ENCODE data around the gene PTGER4.

PTGER4 gene

DNA sequence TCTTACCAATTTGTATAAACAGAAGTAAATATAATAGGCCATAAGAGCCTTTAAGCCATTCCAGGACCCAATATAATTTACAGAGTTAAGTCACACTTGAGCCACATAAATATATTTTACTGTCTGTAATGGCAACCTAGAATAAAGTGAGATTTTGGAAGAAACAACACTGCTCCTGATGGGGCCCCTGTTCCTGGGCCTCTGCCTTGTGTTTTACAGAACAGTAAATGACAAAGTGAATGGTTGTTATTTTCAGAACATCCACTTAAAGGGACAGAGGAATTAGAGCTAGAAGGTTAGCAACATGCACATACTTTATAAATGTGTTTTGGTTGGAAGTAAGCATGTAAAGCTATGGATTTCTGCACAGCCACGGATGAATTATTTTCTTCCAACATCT is 3.6 kb downstream of the PTGER4 start:
- Histone ChIP-seq H3F3A (ENCODE audit: control insufficient read depth, insufficient read depth) (peaks cover 9% of the 10 kb centered on the region), H3K9me3 (ENCODE audit: control insufficient read depth, insufficient read depth, low read length) (no peaks in the 10 kb centered on the region), H3K4me3 (ENCODE audit: low read length) (no peak overlapping the region), H3K27me3 (ENCODE audit: control insufficient read depth, low read length) (peaks cover 28% of the 10 kb centered on the region), H3K9me2 (replicated peaks; ENCODE audit: control insufficient read depth, low read length) (no peaks in the 10 kb centered on the region), H3K27ac (ENCODE audit: low read depth, low read length) (no peak overlapping the region), H3K79me2 (ENCODE audit: control insufficient read depth, low read length) (no peaks in the 10 kb centered on the region), H3K36me3 (ENCODE audit: control insufficient read depth, low read length) (no peaks in the 10 kb centered on the region), H4K20me1 (ENCODE audit: control insufficient read depth, insufficient read depth, low read depth, low read length) (no peaks in the 10 kb centered on the region), H3K4me2 (ENCODE audit: low read length) (peak overlapping the region; percentile 93), H3K4me1 (ENCODE audit: control insufficient read depth, low read length) (peaks cover 52% of the 10 kb centered on the region)
- TF ChIP-seq, protein P1, sequence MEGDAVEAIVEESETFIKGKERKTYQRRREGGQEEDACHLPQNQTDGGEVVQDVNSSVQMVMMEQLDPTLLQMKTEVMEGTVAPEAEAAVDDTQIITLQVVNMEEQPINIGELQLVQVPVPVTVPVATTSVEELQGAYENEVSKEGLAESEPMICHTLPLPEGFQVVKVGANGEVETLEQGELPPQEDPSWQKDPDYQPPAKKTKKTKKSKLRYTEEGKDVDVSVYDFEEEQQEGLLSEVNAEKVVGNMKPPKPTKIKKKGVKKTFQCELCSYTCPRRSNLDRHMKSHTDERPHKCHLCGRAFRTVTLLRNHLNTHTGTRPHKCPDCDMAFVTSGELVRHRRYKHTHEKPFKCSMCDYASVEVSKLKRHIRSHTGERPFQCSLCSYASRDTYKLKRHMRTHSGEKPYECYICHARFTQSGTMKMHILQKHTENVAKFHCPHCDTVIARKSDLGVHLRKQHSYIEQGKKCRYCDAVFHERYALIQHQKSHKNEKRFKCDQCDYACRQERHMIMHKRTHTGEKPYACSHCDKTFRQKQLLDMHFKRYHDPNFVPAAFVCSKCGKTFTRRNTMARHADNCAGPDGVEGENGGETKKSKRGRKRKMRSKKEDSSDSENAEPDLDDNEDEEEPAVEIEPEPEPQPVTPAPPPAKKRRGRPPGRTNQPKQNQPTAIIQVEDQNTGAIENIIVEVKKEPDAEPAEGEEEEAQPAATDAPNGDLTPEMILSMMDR (IDR thresholded peaks at IDR 0.05; ENCODE audit: low read depth, low read length, poor library complexity, severe bottlenecking), result no peak
- no peak for TF ChIP-seq EZH2phosphoT487 (IDR thresholded peaks at IDR 0.05; ENCODE audit: borderline replicate concordance, low read length)

DNA sequence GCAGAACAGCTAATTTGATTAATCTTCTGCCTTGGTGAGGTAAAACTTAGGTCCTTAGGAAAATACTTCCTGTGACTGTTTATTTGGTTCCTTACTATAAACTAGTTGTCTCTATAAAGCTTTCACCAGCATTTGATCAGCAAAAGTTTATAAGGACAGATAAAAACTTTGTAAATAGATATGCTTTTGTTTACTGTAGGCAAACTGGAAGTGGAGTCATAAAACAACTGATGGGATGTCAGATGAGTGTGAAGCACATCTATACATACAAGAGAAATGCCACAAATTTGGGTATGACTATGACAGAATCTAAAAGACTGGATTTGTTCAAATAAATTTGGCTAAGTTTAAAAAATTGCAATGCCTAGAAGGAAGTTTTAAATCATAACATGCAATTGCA is 5.5 kb downstream of the PTGER4 start:
- H3K4me1 ChIP-seq (ENCODE audit: control insufficient read depth, low read length), result peaks cover 41% of the 10 kb centered on the region
- H3K4me2 ChIP-seq (ENCODE audit: low read length), result no peak overlapping the region
- H4K20me1 ChIP-seq (ENCODE audit: control insufficient read depth, insufficient read depth, low read depth, low read length), result no peaks in the 10 kb centered on the region
- no peaks in the 10 kb centered on the region for H3K36me3 ChIP-seq (ENCODE audit: control insufficient read depth, low read length)
- no peaks in the 10 kb centered on the region for H3K9me2 ChIP-seq (replicated peaks; ENCODE audit: control insufficient read depth, low read length)
- peaks cover 20% of the 10 kb centered on the region for H3K27me3 ChIP-seq (ENCODE audit: control insufficient read depth, low read length)
- H3K27ac ChIP-seq (ENCODE audit: low read depth, low read length), result no peak overlapping the region
- 0 out of 2 replicates have a peak, but pooled peaks cover 2% of the 10 kb centered on the region for H3F3A ChIP-seq (ENCODE audit: control insufficient read depth, insufficient read depth)
- no peak for TF ChIP-seq EZH2phosphoT487 (IDR thresholded peaks at IDR 0.05; ENCODE audit: borderline replicate concordance, low read length)
- TF ChIP-seq, protein P1 (IDR thresholded peaks at IDR 0.05; ENCODE audit: low read depth, low read length, poor library complexity, severe bottlenecking), result no peak
- H3K79me2 ChIP-seq (ENCODE audit: control insufficient read depth, low read length), result no peaks in the 10 kb centered on the region
- H3K4me3 ChIP-seq (ENCODE audit: low read length), result no peak overlapping the region
- no peaks in the 10 kb centered on the region for H3K9me3 ChIP-seq (ENCODE audit: control insufficient read depth, insufficient read depth, low read length)

DNA sequence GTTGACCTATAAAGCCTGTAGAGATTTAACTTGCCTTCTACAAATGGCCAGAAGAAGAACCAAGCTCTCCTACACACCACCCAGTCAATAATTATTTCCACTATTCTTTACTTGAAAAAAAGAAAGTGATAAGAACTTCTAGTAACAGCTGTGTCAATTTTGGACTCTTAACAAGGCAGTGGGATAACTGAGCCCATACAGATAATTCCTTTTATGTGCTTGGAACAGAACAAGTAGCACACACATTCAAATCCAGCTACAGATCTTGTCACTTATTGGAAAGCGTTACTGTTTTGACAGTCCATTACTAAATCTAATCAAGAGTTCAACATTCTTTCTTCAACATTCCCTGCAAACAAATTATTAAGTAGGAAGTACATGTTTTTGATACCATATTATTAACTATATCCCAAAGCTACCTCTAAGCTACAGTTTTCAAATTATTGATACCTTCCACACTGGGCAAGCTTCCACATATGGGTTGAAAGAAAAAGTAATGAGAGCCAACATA is 6.3 kb downstream of the PTGER4 start:
- H3K4me1 ChIP-seq (ENCODE audit: control insufficient read depth, low read length), result peaks cover 33% of the 10 kb centered on the region
- H3K4me3 ChIP-seq (ENCODE audit: low read length), result no peak overlapping the region
- H3K9me2 ChIP-seq (replicated peaks; ENCODE audit: control insufficient read depth, low read length), result no peaks in the 10 kb centered on the region
- H3K4me2 ChIP-seq (ENCODE audit: low read length), result no peak overlapping the region
- 0 out of 2 replicates have a peak, but pooled peaks cover 2% of the 10 kb centered on the region for H3F3A ChIP-seq (ENCODE audit: control insufficient read depth, insufficient read depth)
- H3K27me3 ChIP-seq (ENCODE audit: control insufficient read depth, low read length), result peaks cover 11% of the 10 kb centered on the region
- no peak overlapping the region for H3K27ac ChIP-seq (ENCODE audit: low read depth, low read length)
- H3K79me2 ChIP-seq (ENCODE audit: control insufficient read depth, low read length), result no peaks in the 10 kb centered on the region
- H4K20me1 ChIP-seq (ENCODE audit: control insufficient read depth, insufficient read depth, low read depth, low read length), result no peaks in the 10 kb centered on the region
- H3K9me3 ChIP-seq (ENCODE audit: control insufficient read depth, insufficient read depth, low read length), result no peaks in the 10 kb centered on the region
- TF ChIP-seq, protein P1 (IDR thresholded peaks at IDR 0.05; ENCODE audit: low read depth, low read length, poor library complexity, severe bottlenecking), result no peak
- TF ChIP-seq EZH2phosphoT487 (IDR thresholded peaks at IDR 0.05; ENCODE audit: borderline replicate concordance, low read length), result no peak
- no peaks in the 10 kb centered on the region for H3K36me3 ChIP-seq (ENCODE audit: control insufficient read depth, low read length)
